Gastrocnemius medialis (tissue), 4 donors: Measurements from ENCODE around the gene PPP1CC. TPM values are rescaled to one million over a fixed set of nuclear protein-coding genes. Genes with fewer than 3 reads are reported as not detected.

Experiments
- ATAC-seq, 2 donors: fragments of 150-250 bp; one replicate each; pipeline ENCODE4 v1.9.1; 2016
- DNase-seq, 2 donors: peaks; one replicate each; pipeline ENCODE4 v3.0.0-alpha.2; 2019
- H3K27ac ChIP-seq, 4 donors: fragments of 200-600 bp; sonication (generic); 1 replicate in 1 of 4; 2 replicates in 3 of 4; pipeline ENCODE4 v1.5.1; 2016 to 2018; ENCODE audit warnings: mild to moderate bottlenecking in 2 of 4, moderate library complexity in 1 of 4
- H3K27me3 ChIP-seq, 3 donors: fragments of 200-600 bp; sonication (generic) in 2 of 3; 1 replicate in 1 of 3; 2 replicates in 2 of 3; pipeline versions ENCODE4 v1.5.1 to v1.6.0; 2016 to 2019; ENCODE audit warnings: mild to moderate bottlenecking in 1 of 3, moderate library complexity in 1 of 3
- H3K36me3 ChIP-seq, 2 donors: fragments of 200-600 bp; sonication (generic) in 1 of 2; one replicate each; pipeline ENCODE4 v1.5.1; 2017 to 2018
- H3K4me1 ChIP-seq, 2 donors: fragments of 200-600 bp; sonication (generic) in 1 of 2; one replicate each; pipeline ENCODE4 v1.5.1; 2016 to 2017; ENCODE audit warnings: mild to moderate bottlenecking in 2 of 2
- H3K4me3 ChIP-seq, 4 donors: fragments of 200-600 bp; sonication (generic) in 3 of 4; 1 replicate in 1 of 4; 2 replicates in 3 of 4; pipeline ENCODE4 v1.5.1; 2016 to 2019; ENCODE audit warnings: mild to moderate bottlenecking in 2 of 4
- H3K9me3 ChIP-seq, 3 donors: fragments of 200-600 bp; sonication (generic) in 2 of 3; 1 replicate in 1 of 3; 2 replicates in 2 of 3; pipeline ENCODE4 v1.5.1; 2016 to 2019
- CTCF ChIP-seq, 5 experiments: fragments of 450-650 bp in 3 of 5; fragments of 200-600 bp in 2 of 5; sonication (generic) in 2 of 5; IDR thresholded peaks in 4 of 5; conservative IDR thresholded peaks in 1 of 5; 1 replicate in 4 of 5; 2 replicates in 1 of 5; pipeline ENCODE4 v1.5.1; 2016 to 2019; ENCODE audit warnings: antibody characterized with exemption in 5 of 5, mild to moderate bottlenecking in 3 of 5, moderate library complexity in 3 of 5
- POLR2A ChIP-seq, 2 donors: fragments of 450-650 bp; IDR thresholded peaks; one replicate each; pipeline ENCODE4 v1.6.1; 2017; ENCODE audit warnings: antibody characterized with exemption in 2 of 2, mild to moderate bottlenecking in 2 of 2, moderate library complexity in 2 of 2
- in situ Hi-C, 4 donors: fragments of 200-750 bp; cut with MboI; loops; one replicate each; pipeline versions ENCODE4 v1.15.0 to v1.8.0; 2017; ENCODE audit warnings: low sequenced_read_pairs in 4 of 4
- intact Hi-C: fragments of 100-400 bp; cut with DNase I; formaldehyde crosslinking; loops from one replicate; pipeline ENCODE4 v1.15.1; 2023; ENCODE audit warnings: low total_unique reads
- total RNA-seq, 4 donors: library from RNA; depleted of rRNA; stranded (reverse); fragments of >200 nt; gene quantifications; one replicate each; pipeline versions ENCODE4 v1.1.0 to v1.2.3, GENCODE V29; 2016

Gene PPP1CC
- total RNA-seq, 4 donors from 2014 or later = 96.4 to 226 (median 154) TPM

GRCh38 chr12:110750784-110751461 lies 8.2 kb upstream of the PPP1CC start:
- peaks cover 0 to 4% of the 10 kb centered on the region in 2 donors for H3K4me1 ChIP-seq
- DNase-seq (peak; percentile 12 to 47), ATAC-seq (peak; percentile 62 to 68)
- TF ChIP-seq POLR2A (IDR thresholded peaks at IDR 0.05) (no peak), CTCF (IDR thresholded peaks at IDR 0.05 in 4 of 5, conservative IDR thresholded peaks at IDR 0.05 in 1 of 5) (no peak)
- H3K9me3 ChIP-seq = no peaks in the 10 kb centered on the region
- H3K27ac ChIP-seq = peak overlapping the region; percentile 40 to 66 (median 55)
- H3K36me3 ChIP-seq = no peaks in the 10 kb centered on the region
- intact Hi-C loops (no loop called here), in situ Hi-C loops (no loop called here)
- H3K4me3 ChIP-seq = no peak overlapping the region
- no peaks in the 10 kb centered on the region for H3K27me3 ChIP-seq

DNA sequence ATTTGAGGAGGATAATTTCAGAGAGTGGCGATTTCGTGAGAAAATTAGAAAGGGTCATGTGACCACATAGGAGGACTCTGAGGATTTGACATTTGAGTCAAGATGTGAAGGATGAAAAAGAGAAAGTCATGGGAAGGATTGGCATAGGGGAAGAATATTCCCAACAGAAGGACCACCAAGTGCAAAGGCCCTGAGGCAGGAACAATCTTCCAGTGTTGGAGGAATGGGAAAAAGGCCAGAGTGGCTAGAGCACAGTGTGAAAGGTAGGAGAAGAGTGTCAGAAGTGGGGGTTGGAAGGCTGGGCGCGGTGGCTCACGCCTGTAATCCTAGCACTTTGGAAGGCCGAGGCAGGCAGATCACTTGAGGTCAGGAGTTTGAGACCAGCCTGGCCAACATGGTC lies 3.9 kb upstream of the PPP1CC start:
- Histone ChIP-seq H3K36me3 (no peaks in the 10 kb centered on the region), H3K4me1 (peaks cover 12 to 13% of the 10 kb centered on the region in 2 donors), H3K4me3 (no peak overlapping the region), H3K27ac (no peak overlapping the region), H3K27me3 (no peaks in the 10 kb centered on the region), H3K9me3 (no peaks in the 10 kb centered on the region)
- TF ChIP-seq CTCF (IDR thresholded peaks at IDR 0.05 in 4 of 5, conservative IDR thresholded peaks at IDR 0.05 in 1 of 5) = no peak
- TF ChIP-seq POLR2A (IDR thresholded peaks at IDR 0.05) = no peak
- intact Hi-C loops (loop anchor here (10.0 kb wide), 1 partner anchor 1032 kb away; the partner anchor contains the start of gene FAM222A), in situ Hi-C loops (no loop called here)
- DNase-seq = no peak
- ATAC-seq = no peak

DNA sequence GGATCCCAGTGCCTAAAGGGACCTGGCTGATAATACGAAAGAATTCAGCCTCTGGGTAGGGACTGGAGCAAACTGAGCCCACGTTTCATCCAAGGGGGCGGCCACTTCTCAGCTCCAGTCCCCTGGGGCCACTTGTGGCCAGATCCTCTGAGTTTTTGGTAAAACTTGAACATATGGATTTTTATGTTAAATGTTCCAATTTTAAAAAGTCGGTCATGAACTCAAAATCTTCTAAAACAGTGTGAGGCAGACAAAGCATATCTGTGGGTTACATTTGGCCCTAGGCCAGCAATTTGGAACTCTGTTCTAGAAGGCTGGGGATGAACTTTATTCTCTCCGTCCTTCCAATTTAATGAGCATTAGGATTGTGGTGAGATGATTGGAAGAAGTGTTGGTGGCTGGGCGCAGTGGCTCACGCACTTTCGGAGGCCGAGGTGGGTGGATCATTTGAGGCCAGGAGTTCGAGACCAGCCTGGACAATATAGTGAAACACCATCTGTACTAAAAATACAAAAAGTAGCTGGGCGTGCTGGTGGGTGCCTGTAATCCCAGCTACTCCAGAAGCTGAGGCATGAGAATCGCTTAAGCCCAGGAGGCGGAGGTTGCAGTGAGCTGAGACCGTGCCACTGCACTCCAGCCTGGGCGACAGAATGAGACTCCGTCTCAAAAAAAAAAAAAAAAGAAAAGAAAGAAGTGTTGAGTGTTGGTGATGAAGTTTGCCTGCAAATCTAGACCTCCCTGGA lies 3.0 kb upstream of the PPP1CC start:
- Histone ChIP-seq H3K36me3 (no peaks in the 10 kb centered on the region), H3K9me3 (no peaks in the 10 kb centered on the region), H3K4me3 (no peak overlapping the region), H3K27ac (peak overlapping the region in 1 of 4 donors; percentile 96), H3K4me1 (peaks cover 20% of the 10 kb centered on the region in 2 donors), H3K27me3 (no peaks in the 10 kb centered on the region)
- intact Hi-C loops (loop anchor here (10.0 kb wide), 1 partner anchor 1031 kb away; the partner anchor contains the start of gene FAM222A), in situ Hi-C loops (no loop called here)
- DNase-seq (no peak), ATAC-seq (no peak)
- no peak for TF ChIP-seq CTCF (IDR thresholded peaks at IDR 0.05 in 4 of 5, conservative IDR thresholded peaks at IDR 0.05 in 1 of 5)

DNA sequence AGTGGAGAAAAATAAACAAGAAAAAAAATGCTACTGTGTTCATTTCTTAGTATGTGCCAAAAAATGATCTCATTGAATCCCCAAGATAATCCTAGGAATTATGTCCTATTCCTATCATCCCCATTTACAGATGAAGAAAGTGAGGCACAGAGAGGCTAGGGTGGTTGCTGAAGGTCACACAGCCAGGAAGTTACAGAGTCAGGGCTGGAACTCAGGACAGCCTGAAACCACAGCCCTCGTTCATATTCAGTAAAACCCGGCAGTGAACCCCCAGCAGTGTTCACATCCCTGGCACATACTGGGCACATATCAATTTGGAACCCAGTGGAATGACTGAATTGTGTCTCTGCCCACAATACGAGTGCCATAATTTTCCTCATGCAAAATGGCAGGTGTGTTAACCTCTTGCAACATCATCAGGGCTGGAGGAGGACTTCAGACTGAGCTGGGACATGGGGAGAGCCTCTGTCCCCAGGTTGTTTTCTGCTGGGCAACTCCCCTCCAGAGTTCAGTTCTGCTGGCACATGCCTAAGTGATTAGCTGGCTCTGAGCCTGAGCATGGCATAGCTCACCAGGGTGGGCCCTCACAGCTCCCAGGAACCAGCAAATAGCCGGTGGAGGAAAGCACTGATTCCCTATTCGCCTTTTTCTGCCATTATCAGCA lies 2.0 kb upstream of the PPP1CC start:
- in situ Hi-C loops = no loop called here
- intact Hi-C loops = loop anchor here (5.0 to 10.0 kb wide), 4 partner anchors 107 to 1030 kb away; partner anchors contain the start of genes FAM222A, RAD9B and VPS29
- DNase-seq (no peak), ATAC-seq (no peak)
- Histone ChIP-seq H3K36me3 (no peaks in the 10 kb centered on the region), H3K4me3 (no peak overlapping the region), H3K27ac (peak overlapping the region in 2 of 4 donors; percentile 20 to 96), H3K27me3 (no peaks in the 10 kb centered on the region), H3K4me1 (peaks cover 30% of the 10 kb centered on the region in 2 donors), H3K9me3 (no peaks in the 10 kb centered on the region)
- TF ChIP-seq CTCF (IDR thresholded peaks at IDR 0.05 in 4 of 5, conservative IDR thresholded peaks at IDR 0.05 in 1 of 5) (no peak), POLR2A (IDR thresholded peaks at IDR 0.05) (no peak)
